HUES6 (cell line): ENCODE data around the gene NRN1L.
"Not testable (repeated sequence)": the region's sequence is repeated elsewhere in the genome, so short reads cannot be mapped to it uniquely, and the experiment has no call there.

Experiments used
- H3K27ac ChIP-seq: 2 replicates; pipeline ENCODE4 v1.7.0; 2013; ENCODE audit warnings: low read depth, mild to moderate bottlenecking, low read length, inconsistent platforms
- H3K27me3 ChIP-seq: 2 replicates; pipeline ENCODE4 v1.6.1; 2013; ENCODE audit warnings: low read length; ENCODE audit not compliant: control insufficient read depth, insufficient read depth
- H3K36me3 ChIP-seq: 2 replicates; pipeline ENCODE4 v1.6.1; 2013; ENCODE audit warnings: low read length; ENCODE audit not compliant: control insufficient read depth, insufficient read depth
- H3K4me1 ChIP-seq: 2 replicates; pipeline ENCODE4 v1.6.1; 2013; ENCODE audit warnings: low read length; ENCODE audit not compliant: control insufficient read depth, insufficient read depth
- H3K4me3 ChIP-seq: 2 replicates; pipeline ENCODE4 v1.5.1; 2013; ENCODE audit warnings: low read depth, low read length
- H3K9ac ChIP-seq: one replicate; pipeline ENCODE4 v1.6.1; 2013; ENCODE audit warnings: mild to moderate bottlenecking, low read length
- H3K9me3 ChIP-seq: 2 replicates; pipeline ENCODE4 v1.6.1; 2013; ENCODE audit warnings: low read depth, low read length; ENCODE audit not compliant: control insufficient read depth, insufficient read depth

NRN1L gene

GRCh38 chr16:67862623-67863583, 21.8 kb upstream of the NRN1L start:
- Histone ChIP-seq H3K27ac (no peak overlapping the region), H3K4me1 (peaks cover 11% of the 10 kb centered on the region), H3K9me3 (no peaks in the 10 kb centered on the region), H3K36me3 (peaks cover 66% of the 10 kb centered on the region), H3K4me3 (no peak overlapping the region), H3K27me3 (no peaks in the 10 kb centered on the region), H3K9ac (no peak overlapping the region)

- H3K9me3 ChIP-seq, H3K9ac ChIP-seq, H3K27ac ChIP-seq, H3K4me1 ChIP-seq, H3K4me3 ChIP-seq, H3K27me3 ChIP-seq: not testable (repeated sequence)
- H3K36me3 ChIP-seq = peaks cover 78% of the 10 kb centered on the region
Observed at GRCh38 chr16:67864044-67864443, 20.6 kb upstream of the NRN1L start.

GRCh38 chr16:67864594-67864993, 20.1 kb upstream of the NRN1L start:
- Histone ChIP-seq H3K27me3 (no peaks in the 10 kb centered on the region), H3K4me1 (peaks cover 5% of the 10 kb centered on the region; the same call in 1 of the 2 replicates), H3K4me3 (no peak overlapping the region), H3K27ac (no peak overlapping the region), H3K9me3 (no peaks in the 10 kb centered on the region), H3K9ac (no peak overlapping the region), H3K36me3 (peaks cover 82% of the 10 kb centered on the region)

GRCh38 chr16:67865318-67865717, 19.4 kb upstream of the NRN1L start:
- Histone ChIP-seq H3K4me3 (no peak overlapping the region), H3K27ac (no peak overlapping the region), H3K9ac (no peak overlapping the region), H3K27me3 (no peaks in the 10 kb centered on the region), H3K4me1 (peaks cover 5% of the 10 kb centered on the region; the same call in 1 of the 2 replicates), H3K36me3 (peaks cover 86% of the 10 kb centered on the region), H3K9me3 (no peaks in the 10 kb centered on the region)

- Histone ChIP-seq H3K27ac (no peak overlapping the region), H3K4me1 (peaks cover 5% of the 10 kb centered on the region; the same call in 1 of the 2 replicates), H3K9me3 (no peaks in the 10 kb centered on the region), H3K36me3 (peaks cover 76% of the 10 kb centered on the region), H3K4me3 (no peak overlapping the region), H3K27me3 (no peaks in the 10 kb centered on the region), H3K9ac (no peak overlapping the region)
Observed at GRCh38 chr16:67868290-67868689, 16.4 kb upstream of the NRN1L start.

- Histone ChIP-seq H3K36me3 (peaks cover 74% of the 10 kb centered on the region), H3K4me1 (peaks cover 13% of the 10 kb centered on the region; the same call in 1 of the 2 replicates), H3K4me3 (no peak overlapping the region), H3K9me3 (no peaks in the 10 kb centered on the region), H3K27me3 (no peaks in the 10 kb centered on the region), H3K27ac (no peak overlapping the region), H3K9ac (no peak overlapping the region)
Observed at GRCh38 chr16:67869653-67870052, 15.0 kb upstream of the NRN1L start.

GRCh38 chr16:67871256-67871655, 13.4 kb upstream of the NRN1L start:
- Histone ChIP-seq H3K4me3 (no peak overlapping the region), H3K4me1 (peaks cover 13% of the 10 kb centered on the region; the same call in 1 of the 2 replicates), H3K9me3 (no peaks in the 10 kb centered on the region), H3K9ac (no peak overlapping the region), H3K27me3 (no peaks in the 10 kb centered on the region), H3K36me3 (peaks cover 66% of the 10 kb centered on the region), H3K27ac (no peak overlapping the region)

- H3K9ac ChIP-seq = no peak overlapping the region
- peaks cover 66% of the 10 kb centered on the region for H3K36me3 ChIP-seq
- no peaks in the 10 kb centered on the region for H3K9me3 ChIP-seq
- peaks cover 13% of the 10 kb centered on the region; the same call in 1 of the 2 replicates for H3K4me1 ChIP-seq
- H3K27me3 ChIP-seq = no peaks in the 10 kb centered on the region
- H3K27ac ChIP-seq = 0 out of 2 replicates have a peak overlapping the region, but pooled peaks have one; percentile 91
- peak overlapping the region; percentile 97 for H3K4me3 ChIP-seq
Observed at GRCh38 chr16:67872131-67872630, 12.5 kb upstream of the NRN1L start.

GRCh38 chr16:67872631-67873434, 11.9 kb upstream of the NRN1L start, which contains the start of gene EDC4:
EDC4 (plus strand) TSS chr16:67873052; CDS start chr16:67873262, 210 bp downstream.
- Histone ChIP-seq H3K36me3 (peaks cover 66% of the 10 kb centered on the region), H3K27ac (peak within 1 kb of the TSS; percentile 91), H3K9ac (peak within 1 kb of the TSS; percentile 94), H3K27me3 (no peaks in the 10 kb centered on the region), H3K9me3 (no peaks in the 10 kb centered on the region), H3K4me3 (peak within 1 kb of the TSS; percentile 97), H3K4me1 (peaks cover 13% of the 10 kb centered on the region; the same call in 1 of the 2 replicates)

- peaks cover 66% of the 10 kb centered on the region for H3K36me3 ChIP-seq
- peak overlapping the region; percentile 91 for H3K27ac ChIP-seq
- H3K27me3 ChIP-seq = no peaks in the 10 kb centered on the region
- no peaks in the 10 kb centered on the region for H3K9me3 ChIP-seq
- H3K4me3 ChIP-seq = peak overlapping the region; percentile 97
- H3K9ac ChIP-seq = peak overlapping the region; percentile 94
- H3K4me1 ChIP-seq = peaks cover 13% of the 10 kb centered on the region; the same call in 1 of the 2 replicates
Observed at GRCh38 chr16:67873435-67874370, 11.0 kb upstream of the NRN1L start.
